Suprapubic skin (tissue), 4 donors: Measurements from ENCODE around the gene ULK4. TPM values are rescaled to one million over a fixed set of nuclear protein-coding genes. Genes with fewer than 3 reads are reported as not detected.
"Not testable (repeated sequence)": the region's sequence is repeated elsewhere in the genome, so short reads cannot be mapped to it uniquely, and the experiment has no call there.

Experiments used
- DNase-seq, 2 donors: peaks; one replicate each; pipeline ENCODE4 v3.0.0-alpha.2; 2019; ENCODE audit warnings: low spot score in 2 of 2
- H3K27ac ChIP-seq: fragments of 200-600 bp; sonication (generic); one replicate; pipeline ENCODE4 v1.5.1; 2019
- H3K27me3 ChIP-seq: fragments of 200-600 bp; sonication (generic); one replicate; pipeline ENCODE4 v1.5.1; 2019
- H3K36me3 ChIP-seq: fragments of 200-600 bp; sonication (generic); one replicate; pipeline ENCODE4 v1.5.1; 2019
- H3K4me1 ChIP-seq: fragments of 200-600 bp; sonication (generic); one replicate; pipeline ENCODE4 v1.5.1; 2019
- H3K4me3 ChIP-seq: fragments of 200-600 bp; sonication (generic); one replicate; pipeline ENCODE4 v1.5.1; 2019; ENCODE audit warnings: mild to moderate bottlenecking
- H3K9me3 ChIP-seq: fragments of 200-600 bp; sonication (generic); one replicate; pipeline ENCODE4 v1.5.1; 2019
- CTCF ChIP-seq, 2 donors: fragments of 200-600 bp in 1 of 2; fragments of 450-650 bp in 1 of 2; sonication (generic) in 1 of 2; IDR thresholded peaks; one replicate each; pipeline ENCODE4 v1.5.1; 2016 to 2019; ENCODE audit warnings: antibody characterized with exemption in 2 of 2, mild to moderate bottlenecking in 1 of 2, moderate library complexity in 1 of 2
- EP300 ChIP-seq: sonication (generic); formaldehyde crosslinking; IDR thresholded peaks from one replicate; pipeline ENCODE4 v1.6.1; 2017; ENCODE audit warnings: antibody characterized with exemption
- POLR2A ChIP-seq, 2 donors: fragments of 450-650 bp; IDR thresholded peaks; one replicate each; pipeline ENCODE4 v1.6.1; 2017; ENCODE audit warnings: antibody characterized with exemption in 2 of 2, mild to moderate bottlenecking in 2 of 2, moderate library complexity in 2 of 2
- POLR2AphosphoS5 ChIP-seq, 3 donors: sonication (generic); formaldehyde crosslinking; IDR thresholded peaks; one replicate each; pipeline ENCODE4 v1.6.1; 2017; ENCODE audit warnings: antibody characterized with exemption in 3 of 3
- WGBS: methylation state at CpG from one replicate; pipeline ENCODE4 v1.1.5; 2018; 5-methylcytosine and 5-hydroxymethylcytosine counted together
- total RNA-seq, 4 donors: library from RNA; depleted of rRNA; stranded (reverse); fragments of >200 nt; gene quantifications; one replicate each; pipeline ENCODE4 v1.1.0, GENCODE V29; 2016

The ULK4 gene
- total RNA-seq, 4 donors from 2014 or later, result 11.7 to 21.7 (median 16.6) TPM

- Histone ChIP-seq H3K4me3 (no peak overlapping the region), H3K4me1 (no peaks in the 10 kb centered on the region), H3K36me3 (no peaks in the 10 kb centered on the region), H3K27me3 (no peaks in the 10 kb centered on the region), H3K9me3 (no peaks in the 10 kb centered on the region), H3K27ac (no peak overlapping the region)
- TF ChIP-seq POLR2A (IDR thresholded peaks at IDR 0.05) (no peak), CTCF (IDR thresholded peaks at IDR 0.05) (no peak), EP300 (no peak), POLR2AphosphoS5 (IDR thresholded peaks at IDR 0.05) (no peak)
- WGBS, result 53% methylated on average over 3 of the region's 3 CpGs
- DNase-seq, result no peak
Observed at GRCh38 chr3:41991437-41991836, 29.5 kb upstream of the ULK4 start.

GRCh38 chr3:41989518-41989917 is 27.6 kb upstream of the ULK4 start:
- no peaks in the 10 kb centered on the region for H3K36me3 ChIP-seq
- H3K4me3 ChIP-seq, result no peak overlapping the region
- no peaks in the 10 kb centered on the region for H3K9me3 ChIP-seq
- no peaks in the 10 kb centered on the region for H3K4me1 ChIP-seq
- no peak overlapping the region for H3K27ac ChIP-seq
- TF ChIP-seq EP300 (no peak), POLR2AphosphoS5 (IDR thresholded peaks at IDR 0.05) (no peak), CTCF (IDR thresholded peaks at IDR 0.05) (no peak), POLR2A (IDR thresholded peaks at IDR 0.05) (no peak)
- 94% methylated on average over 3 of the region's 3 CpGs for WGBS
- H3K27me3 ChIP-seq, result no peaks in the 10 kb centered on the region
- DNase-seq, result no peak

- H3K9me3 ChIP-seq, result no peaks in the 10 kb centered on the region
- no peaks in the 10 kb centered on the region for H3K27me3 ChIP-seq
- no peak overlapping the region for H3K4me3 ChIP-seq
- no peaks in the 10 kb centered on the region for H3K36me3 ChIP-seq
- 88% methylated on average over 5 of the region's 5 CpGs for WGBS
- no peak for DNase-seq
- no peaks in the 10 kb centered on the region for H3K4me1 ChIP-seq
- no peak for TF ChIP-seq POLR2A (IDR thresholded peaks at IDR 0.05)
- no peak for TF ChIP-seq POLR2AphosphoS5 (IDR thresholded peaks at IDR 0.05)
- no peak for TF ChIP-seq EP300
- TF ChIP-seq CTCF (IDR thresholded peaks at IDR 0.05), result no peak
- H3K27ac ChIP-seq, result no peak overlapping the region
Observed at GRCh38 chr3:41987627-41988026, 25.7 kb upstream of the ULK4 start.

- no peaks in the 10 kb centered on the region for H3K9me3 ChIP-seq
- no peaks in the 10 kb centered on the region for H3K4me1 ChIP-seq
- WGBS, result 79% methylated on average over 2 of the region's 2 CpGs
- H3K27ac ChIP-seq, result no peak overlapping the region
- H3K27me3 ChIP-seq, result no peaks in the 10 kb centered on the region
- no peak for TF ChIP-seq EP300
- TF ChIP-seq POLR2AphosphoS5 (IDR thresholded peaks at IDR 0.05), result no peak
- TF ChIP-seq CTCF (IDR thresholded peaks at IDR 0.05), result no peak
- no peak for TF ChIP-seq POLR2A (IDR thresholded peaks at IDR 0.05)
- DNase-seq, result no peak
- H3K36me3 ChIP-seq, result no peaks in the 10 kb centered on the region
- H3K4me3 ChIP-seq, result no peak overlapping the region
Observed at GRCh38 chr3:41986561-41986960, 24.7 kb upstream of the ULK4 start.

- WGBS, result 89% methylated on average over 1 of the region's 1 CpG
- no peak for DNase-seq
- H3K9me3 ChIP-seq, result no peaks in the 10 kb centered on the region
Observed at GRCh38 chr3:41985018-41985417, 23.1 kb upstream of the ULK4 start.

GRCh38 chr3:41983091-41983490 is 21.2 kb upstream of the ULK4 start:
- H3K36me3 ChIP-seq, H3K27me3 ChIP-seq, H3K27ac ChIP-seq, H3K4me3 ChIP-seq, H3K4me1 ChIP-seq, H3K9me3 ChIP-seq, DNase-seq: not testable (repeated sequence)
- 90% methylated on average over 3 of the region's 32 CpGs for WGBS

More at GRCh38 chr3:41985018-41985417, 23.1 kb upstream of the ULK4 start:
- Histone ChIP-seq H3K4me1 (no peaks in the 10 kb centered on the region), H3K4me3 (no peak overlapping the region), H3K27ac (no peak overlapping the region), H3K27me3 (no peaks in the 10 kb centered on the region), H3K36me3 (no peaks in the 10 kb centered on the region)
- TF ChIP-seq POLR2AphosphoS5 (IDR thresholded peaks at IDR 0.05), result no peak
- TF ChIP-seq CTCF (IDR thresholded peaks at IDR 0.05), result no peak
- no peak for TF ChIP-seq POLR2A (IDR thresholded peaks at IDR 0.05)
- TF ChIP-seq EP300, result no peak

GRCh38 chr3:41977401-41977800 is 15.5 kb upstream of the ULK4 start:
- H3K27ac ChIP-seq, H3K36me3 ChIP-seq, H3K9me3 ChIP-seq, H3K4me1 ChIP-seq, H3K27me3 ChIP-seq, H3K4me3 ChIP-seq, DNase-seq: not testable (repeated sequence)
- WGBS, result 51% methylated on average over 5 of the region's 5 CpGs
